ENCODE data around the gene BMP2.
A peak's percentile ranks its signal among the peaks of the same experiment; 100 is the strongest.

Gene BMP2

GRCh38 chr20:6756693-6757595 is 10.5 kb upstream of the BMP2 start:
- Mint-ChIP-seq H3K9me3 (peaks cover 4% of the 10 kb centered on the region), H3K4me1 (peaks cover 9% of the 10 kb centered on the region), H3K27me3 (ENCODE audit: low read depth) (peaks cover 8% of the 10 kb centered on the region), H3K4me3 (no peak overlapping the region), H3K36me3 (ENCODE audit: low read depth) (no peaks in the 10 kb centered on the region), H3K27ac (no peak overlapping the region)
- TF ChIP-seq CTCF (IDR thresholded peaks at IDR 0.05; ENCODE audit: unreplicated experiment in 3 of 3), result no peak

GRCh38 chr20:6764619-6765018 is 2.9 kb upstream of the BMP2 start:
- TF ChIP-seq CTCF (IDR thresholded peaks at IDR 0.05; ENCODE audit: unreplicated experiment in 3 of 3), result no peak
- no peaks in the 10 kb centered on the region for H3K9me3 Mint-ChIP-seq
- H3K4me1 Mint-ChIP-seq, result peaks cover 12% of the 10 kb centered on the region
- H3K27me3 Mint-ChIP-seq (ENCODE audit: low read depth), result peaks cover 21% of the 10 kb centered on the region
- H3K36me3 Mint-ChIP-seq (ENCODE audit: low read depth), result no peaks in the 10 kb centered on the region
- no peak overlapping the region for H3K4me3 Mint-ChIP-seq
- no peak overlapping the region for H3K27ac Mint-ChIP-seq

- peaks cover 23% of the 10 kb centered on the region for H3K27me3 Mint-ChIP-seq (ENCODE audit: low read depth)
- TF ChIP-seq CTCF (IDR thresholded peaks at IDR 0.05; ENCODE audit: unreplicated experiment in 3 of 3), result peak; percentile 62 to 82 (median 65)
- H3K4me3 Mint-ChIP-seq, result peak overlapping the region; percentile 65 to 82 (median 73)
- peak overlapping the region in 1 of 3 experiments; percentile 36 for H3K27ac Mint-ChIP-seq
- peaks cover 17% of the 10 kb centered on the region for H3K4me1 Mint-ChIP-seq
- H3K9me3 Mint-ChIP-seq, result no peaks in the 10 kb centered on the region
- no peaks in the 10 kb centered on the region for H3K36me3 Mint-ChIP-seq (ENCODE audit: low read depth)
These were observed 1.9 kb upstream of the BMP2 start for GRCh38 chr20:6765469-6766058.

- no peaks in the 10 kb centered on the region for H3K9me3 Mint-ChIP-seq
- TF ChIP-seq CTCF (IDR thresholded peaks at IDR 0.05; ENCODE audit: unreplicated experiment in 3 of 3), result no peak
- H3K4me1 Mint-ChIP-seq, result peaks cover 26% of the 10 kb centered on the region
- H3K27ac Mint-ChIP-seq, result no peak overlapping the region
- peaks cover 30% of the 10 kb centered on the region for H3K27me3 Mint-ChIP-seq (ENCODE audit: low read depth)
- peak overlapping the region; percentile 60 to 82 (median 73) for H3K4me3 Mint-ChIP-seq
- no peaks in the 10 kb centered on the region for H3K36me3 Mint-ChIP-seq (ENCODE audit: low read depth)
These were observed 1.1 kb upstream of the BMP2 start for GRCh38 chr20:6766433-6766832.

GRCh38 chr20:6767126-6767535 is 355 bp upstream of the BMP2 start:
- Mint-ChIP-seq H3K4me1 (peaks cover 28% of the 10 kb centered on the region), H3K27ac (no peak overlapping the region), H3K4me3 (peak overlapping the region; percentile 82 to 90 (median 85)), H3K9me3 (no peaks in the 10 kb centered on the region), H3K27me3 (ENCODE audit: low read depth) (peaks cover 34% of the 10 kb centered on the region), H3K36me3 (ENCODE audit: low read depth) (no peaks in the 10 kb centered on the region)
- no peak for TF ChIP-seq CTCF (IDR thresholded peaks at IDR 0.05; ENCODE audit: unreplicated experiment in 3 of 3)

All from nephron (organoid).